ENCODE data around the gene TRAF3IP1. TPM values are rescaled to one million over a fixed set of nuclear protein-coding genes. Genes with fewer than 3 reads are reported as not detected.
A peak's percentile ranks its signal among the peaks of the same experiment; 100 is the strongest.

TRAF3IP1 gene
- polyA plus RNA-seq, 3 donors: 1.2 to 1.5 (median 1.5) TPM

DNA sequence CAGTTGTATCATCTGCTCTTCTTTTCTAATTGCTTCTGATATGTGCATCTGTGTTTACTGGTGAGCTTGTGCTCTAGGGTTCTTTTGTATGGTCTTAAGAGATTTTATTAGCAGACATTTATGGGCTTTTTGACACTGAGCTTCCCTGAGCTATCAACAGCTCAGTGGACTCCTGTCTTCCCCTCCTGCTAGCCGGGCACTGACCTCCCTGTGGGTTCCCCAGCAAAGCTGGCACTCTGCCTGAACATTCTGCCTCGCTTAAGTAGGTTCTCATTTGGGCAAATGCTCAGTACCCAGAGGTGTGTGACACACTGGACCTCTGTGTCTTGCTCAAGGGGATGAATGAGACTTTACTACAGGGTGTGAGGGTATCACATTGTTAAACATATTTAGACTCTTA, 15.8 kb downstream of the TRAF3IP1 start:
- TF ChIP-seq, protein P1, sequence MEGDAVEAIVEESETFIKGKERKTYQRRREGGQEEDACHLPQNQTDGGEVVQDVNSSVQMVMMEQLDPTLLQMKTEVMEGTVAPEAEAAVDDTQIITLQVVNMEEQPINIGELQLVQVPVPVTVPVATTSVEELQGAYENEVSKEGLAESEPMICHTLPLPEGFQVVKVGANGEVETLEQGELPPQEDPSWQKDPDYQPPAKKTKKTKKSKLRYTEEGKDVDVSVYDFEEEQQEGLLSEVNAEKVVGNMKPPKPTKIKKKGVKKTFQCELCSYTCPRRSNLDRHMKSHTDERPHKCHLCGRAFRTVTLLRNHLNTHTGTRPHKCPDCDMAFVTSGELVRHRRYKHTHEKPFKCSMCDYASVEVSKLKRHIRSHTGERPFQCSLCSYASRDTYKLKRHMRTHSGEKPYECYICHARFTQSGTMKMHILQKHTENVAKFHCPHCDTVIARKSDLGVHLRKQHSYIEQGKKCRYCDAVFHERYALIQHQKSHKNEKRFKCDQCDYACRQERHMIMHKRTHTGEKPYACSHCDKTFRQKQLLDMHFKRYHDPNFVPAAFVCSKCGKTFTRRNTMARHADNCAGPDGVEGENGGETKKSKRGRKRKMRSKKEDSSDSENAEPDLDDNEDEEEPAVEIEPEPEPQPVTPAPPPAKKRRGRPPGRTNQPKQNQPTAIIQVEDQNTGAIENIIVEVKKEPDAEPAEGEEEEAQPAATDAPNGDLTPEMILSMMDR (IDR thresholded peaks at IDR 0.05): no peak
- no peaks in the 10 kb centered on the region for H4K20me1 ChIP-seq (ENCODE audit: insufficient read depth, low read length)
- H3K9ac ChIP-seq (ENCODE audit: insufficient read depth, low read length, poor library complexity, severe bottlenecking): no peak overlapping the region
- intact Hi-C loops (cut with micrococcal nuclease): no loop called here
- Mint-ChIP-seq H3K27ac (peak overlapping the region in 1 of 7 donors; percentile 52), H3K9me3 (no peaks in the 10 kb centered on the region), H3K27me3 (ENCODE audit: low read depth in 3 of 3) (peaks cover 0 to 3% (median 0%) of the 10 kb centered on the region in 3 donors), H3K4me1 (no peaks in the 10 kb centered on the region), H3K36me3 (peaks cover 20 to 30% of the 10 kb centered on the region in 2 donors), H3K4me3 (no peak overlapping the region)
- H3K4me3 ChIP-seq (replicated peaks in 1 of 3; ENCODE audit: low read depth in 2 of 3, low read length in 3 of 3): no peak overlapping the region
- peaks cover 0 to 11% of the 10 kb centered on the region in 2 donors for H3K36me3 ChIP-seq (replicated peaks in 1 of 2; ENCODE audit: control insufficient read depth in 1 of 2, insufficient read depth in 2 of 2, low read length in 2 of 2)
- H3K27ac ChIP-seq (ENCODE audit: low read depth in 1 of 2, low read length in 2 of 2): no peak overlapping the region
- H2AFZ ChIP-seq (ENCODE audit: insufficient read depth, low read depth, low read length, poor library complexity, severe bottlenecking): no peak overlapping the region
- no peak for DNase-seq
- no peak overlapping the region for H3K4me2 ChIP-seq (replicated peaks; ENCODE audit: extremely low read depth, low read length, poor library complexity, severe bottlenecking)
- WGBS (ENCODE audit: insufficient coverage): 91% methylated on average over 2 of the region's 2 CpGs
- H3K79me2 ChIP-seq (ENCODE audit: insufficient read depth, low read length): no peaks in the 10 kb centered on the region
- no peaks in the 10 kb centered on the region for H3K9me3 ChIP-seq (replicated peaks in 1 of 2; ENCODE audit: control insufficient read depth in 1 of 2, insufficient read depth in 1 of 2, low read length in 2 of 2)
- no peaks in the 10 kb centered on the region for H3K27me3 ChIP-seq (ENCODE audit: control insufficient read depth in 2 of 2, insufficient read depth in 2 of 2, low read length in 2 of 2)
- no peaks in the 10 kb centered on the region for H3K4me1 ChIP-seq (ENCODE audit: control insufficient read depth in 1 of 2, insufficient read depth in 2 of 2, low read length in 2 of 2)

GRCh38 chr2:238336793-238337444, 16.6 kb downstream of the TRAF3IP1 start:
- H3K36me3 Mint-ChIP-seq: peaks cover 20 to 30% of the 10 kb centered on the region in 2 donors
- H2AFZ ChIP-seq (ENCODE audit: insufficient read depth, low read depth, low read length, poor library complexity, severe bottlenecking): no peak overlapping the region
- no peak for DNase-seq
- no peaks in the 10 kb centered on the region for H3K9me3 ChIP-seq (replicated peaks in 1 of 2; ENCODE audit: control insufficient read depth in 1 of 2, insufficient read depth in 1 of 2, low read length in 2 of 2)
- H3K9me3 Mint-ChIP-seq: no peaks in the 10 kb centered on the region
- no peaks in the 10 kb centered on the region for H3K4me1 ChIP-seq (ENCODE audit: control insufficient read depth in 1 of 2, insufficient read depth in 2 of 2, low read length in 2 of 2)
- no peak overlapping the region for H3K4me3 Mint-ChIP-seq
- H3K27me3 ChIP-seq (ENCODE audit: control insufficient read depth in 2 of 2, insufficient read depth in 2 of 2, low read length in 2 of 2): no peaks in the 10 kb centered on the region
- 98% methylated on average over 5 of the region's 5 CpGs for WGBS (ENCODE audit: insufficient coverage)
- intact Hi-C loops (cut with micrococcal nuclease): no loop called here
- no peak overlapping the region for H3K27ac ChIP-seq (ENCODE audit: low read depth in 1 of 2, low read length in 2 of 2)
- H4K20me1 ChIP-seq (ENCODE audit: insufficient read depth, low read length): no peaks in the 10 kb centered on the region
- no peaks in the 10 kb centered on the region for H3K79me2 ChIP-seq (ENCODE audit: insufficient read depth, low read length)
- no peak overlapping the region for H3K9ac ChIP-seq (ENCODE audit: insufficient read depth, low read length, poor library complexity, severe bottlenecking)
- H3K4me3 ChIP-seq (replicated peaks in 1 of 3; ENCODE audit: low read depth in 2 of 3, low read length in 3 of 3): no peak overlapping the region
- H3K36me3 ChIP-seq (replicated peaks in 1 of 2; ENCODE audit: control insufficient read depth in 1 of 2, insufficient read depth in 2 of 2, low read length in 2 of 2): peaks cover 0 to 11% of the 10 kb centered on the region in 2 donors
- peaks cover 0 to 3% (median 0%) of the 10 kb centered on the region in 3 donors for H3K27me3 Mint-ChIP-seq (ENCODE audit: low read depth in 3 of 3)
- H3K27ac Mint-ChIP-seq: peak overlapping the region in 1 of 7 donors; percentile 10
- TF ChIP-seq, protein P1 (IDR thresholded peaks at IDR 0.05): no peak
- H3K4me1 Mint-ChIP-seq: no peaks in the 10 kb centered on the region
- no peak overlapping the region for H3K4me2 ChIP-seq (replicated peaks; ENCODE audit: extremely low read depth, low read length, poor library complexity, severe bottlenecking)

Data from CD14-positive monocyte (primary cell).